HEK293 (cell line): ENCODE data around the gene CSNK1G1.

Experiments used
- CTCF ChIA-PET: fragments of 350-600 bp; formaldehyde crosslinking; extraction: SDS; loops from one replicate; lab custom pipeline; 2021; ENCODE audit warnings: antibody characterized with exemption; lab: Yijun Ruan, JAX
- POLR2A ChIA-PET: fragments of 300-600 bp; formaldehyde crosslinking; extraction: SDS; loops from one replicate; lab custom pipeline; 2020; ENCODE audit warnings: antibody characterized with exemption, inconsistent platforms; lab: Yijun Ruan, JAX
- H3K27ac ChIP-seq: fragments of 200-500 bp; sonication (Bioruptor generic); 2 replicates; pipeline ENCODE4 v1.5.1; 2014; ENCODE audit warnings: low read depth, low read length, control low read depth, inconsistent platforms; ENCODE audit errors: extremely low read depth
- H3K36me3 ChIP-seq, 2 experiments: fragments of 200-500 bp in 1 of 2; sonication (Bioruptor generic) in 1 of 2; 1 replicate in 1 of 2; 2 replicates in 1 of 2; pipeline ENCODE4 v1.5.1; 2014 to 2017; ENCODE audit warnings: inconsistent platforms in 2 of 2, low read length in 2 of 2; ENCODE audit not compliant: control insufficient read depth in 2 of 2, insufficient read depth in 1 of 2
- H3K4me1 ChIP-seq: fragments of 200-500 bp; sonication (Bioruptor generic); 2 replicates; pipeline ENCODE4 v1.5.1; 2014; ENCODE audit warnings: mild to moderate bottlenecking, low read length, inconsistent platforms; ENCODE audit not compliant: control insufficient read depth, insufficient read depth
- H3K4me3 ChIP-seq: 2 replicates; pipeline ENCODE4 v1.5.1; 2011; ENCODE audit warnings: low read depth, mild to moderate bottlenecking, control low read depth, low read length, moderate library complexity
- H3K9me3 ChIP-seq: fragments of 200-500 bp; sonication (Bioruptor generic); 2 replicates; pipeline ENCODE4 v1.5.1; 2014; ENCODE audit warnings: low read depth, low read length, inconsistent platforms; ENCODE audit not compliant: control insufficient read depth, insufficient read depth
- GLIS1 ChIP-seq: fragments of 450-650 bp; formaldehyde crosslinking; IDR thresholded peaks from 2 replicates; pipeline ENCODE4 v1.5.1; 2016; ENCODE audit warnings: missing biosample characterization, missing genetic modification characterization
- KLF7 ChIP-seq: fragments of 450-650 bp; formaldehyde crosslinking; IDR thresholded peaks from 2 replicates; pipeline ENCODE4 v1.5.1; 2016; ENCODE audit warnings: missing biosample characterization, missing genetic modification characterization, borderline replicate concordance
- RBAK ChIP-seq: fragments of 450-650 bp; formaldehyde crosslinking; IDR thresholded peaks from 2 replicates; pipeline ENCODE4 v1.5.1; 2016; ENCODE audit warnings: missing biosample characterization, missing genetic modification characterization
- SCRT1 ChIP-seq: fragments of 450-650 bp; formaldehyde crosslinking; IDR thresholded peaks from 2 replicates; pipeline ENCODE4 v1.5.1; 2016; ENCODE audit warnings: missing biosample characterization, missing genetic modification characterization, borderline replicate concordance
- ZFHX2 ChIP-seq: fragments of 450-650 bp; formaldehyde crosslinking; conservative IDR thresholded peaks from 2 replicates; pipeline ENCODE4 v1.5.1; 2016; ENCODE audit warnings: missing biosample characterization, missing genetic modification characterization
- ZNF133 ChIP-seq: fragments of 450-650 bp; formaldehyde crosslinking; IDR thresholded peaks from 2 replicates; pipeline ENCODE4 v1.5.1; 2016; ENCODE audit warnings: missing biosample characterization, missing genetic modification characterization
- ZNF155 ChIP-seq: fragments of 450-650 bp; formaldehyde crosslinking; IDR thresholded peaks from 2 replicates; pipeline ENCODE4 v1.5.1; 2016; ENCODE audit warnings: missing biosample characterization, missing genetic modification characterization
- ZNF202 ChIP-seq: fragments of 450-650 bp; formaldehyde crosslinking; IDR thresholded peaks from 2 replicates; pipeline ENCODE4 v1.5.1; 2016; ENCODE audit warnings: missing biosample characterization, missing genetic modification characterization, borderline replicate concordance
- ZSCAN30 ChIP-seq: fragments of 450-650 bp; IDR thresholded peaks from 2 replicates; pipeline ENCODE4 v1.5.1; 2018; ENCODE audit warnings: missing biosample characterization, mild to moderate bottlenecking, missing genetic modification characterization, moderate library complexity
- TF ChIP-seq, protein P1 (sequence below): fragments of 450-650 bp; formaldehyde crosslinking; IDR thresholded peaks from 2 replicates; pipeline ENCODE4 v1.5.1; 2016; ENCODE audit warnings: missing biosample characterization, missing genetic modification characterization
- TF ChIP-seq, protein P2 (sequence below): fragments of 450-650 bp; formaldehyde crosslinking; conservative IDR thresholded peaks from 2 replicates; pipeline ENCODE4 v1.5.1; 2016; ENCODE audit warnings: low read depth, missing biosample characterization, missing genetic modification characterization
- TF ChIP-seq, protein P3 (sequence below): fragments of 450-650 bp; formaldehyde crosslinking; IDR thresholded peaks from 2 replicates; pipeline ENCODE4 v1.5.1; 2017; ENCODE audit warnings: missing biosample characterization, missing genetic modification characterization
- TF ChIP-seq, protein P4 (sequence below): fragments of 450-650 bp; formaldehyde crosslinking; IDR thresholded peaks from 2 replicates; pipeline ENCODE4 v1.5.1; 2017; ENCODE audit warnings: missing biosample characterization, missing genetic modification characterization
- TF ChIP-seq, protein P5 (sequence below): fragments of 450-650 bp; formaldehyde crosslinking; IDR thresholded peaks from 2 replicates; pipeline ENCODE4 v1.5.1; 2016; ENCODE audit warnings: missing biosample characterization, missing genetic modification characterization
- TF ChIP-seq, protein P6 (sequence below): fragments of 450-650 bp; formaldehyde crosslinking; IDR thresholded peaks from 2 replicates; pipeline ENCODE4 v1.5.1; 2016; ENCODE audit warnings: missing biosample characterization, missing genetic modification characterization

CSNK1G1 gene

DNA sequence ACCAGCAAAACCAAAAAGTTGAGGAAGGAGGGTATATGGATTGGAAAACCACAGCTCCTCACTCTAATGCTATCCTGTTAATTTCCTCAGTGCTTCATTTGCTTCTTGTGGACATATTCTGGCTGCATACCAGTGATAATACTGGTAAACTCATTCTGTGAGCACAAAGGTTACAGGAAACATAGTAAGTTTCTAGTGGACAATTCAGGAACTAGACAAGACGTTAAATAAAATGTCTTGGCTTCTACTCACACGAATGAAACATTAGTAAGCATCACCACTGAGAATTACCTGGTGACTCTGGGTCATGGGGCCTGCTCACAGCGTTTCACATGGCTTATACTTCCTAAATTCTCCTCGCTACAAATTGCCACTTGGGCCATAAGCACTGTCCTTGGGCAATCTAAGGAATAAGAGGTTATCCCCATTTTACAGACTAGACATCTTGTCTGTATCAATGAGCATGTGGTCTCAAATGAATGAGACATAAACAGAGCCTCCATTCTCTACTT is 173.1 kb downstream of the CSNK1G1 start:
- TF ChIP-seq GLIS1 (tag by site-specific recombination) (no peak), ZSCAN30 (tag by site-specific recombination) (no peak), ZFHX2 (tag by site-specific recombination) (no peak), ZNF155 (tag by site-specific recombination) (no peak), SCRT1 (tag by site-specific recombination) (no peak), KLF7 (no peak), ZNF202 (no peak), RBAK (tag by site-specific recombination) (no peak), ZNF133 (tag by site-specific recombination) (no peak)
- TF ChIP-seq, protein P1, sequence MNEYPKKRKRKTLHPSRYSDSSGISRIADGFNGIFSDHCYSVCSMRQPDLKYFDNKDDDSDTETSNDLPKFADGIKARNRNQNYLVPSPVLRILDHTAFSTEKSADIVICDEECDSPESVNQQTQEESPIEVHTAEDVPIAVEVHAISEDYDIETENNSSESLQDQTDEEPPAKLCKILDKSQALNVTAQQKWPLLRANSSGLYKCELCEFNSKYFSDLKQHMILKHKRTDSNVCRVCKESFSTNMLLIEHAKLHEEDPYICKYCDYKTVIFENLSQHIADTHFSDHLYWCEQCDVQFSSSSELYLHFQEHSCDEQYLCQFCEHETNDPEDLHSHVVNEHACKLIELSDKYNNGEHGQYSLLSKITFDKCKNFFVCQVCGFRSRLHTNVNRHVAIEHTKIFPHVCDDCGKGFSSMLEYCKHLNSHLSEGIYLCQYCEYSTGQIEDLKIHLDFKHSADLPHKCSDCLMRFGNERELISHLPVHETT (tag by site-specific recombination), result no peak
- TF ChIP-seq, protein P2, sequence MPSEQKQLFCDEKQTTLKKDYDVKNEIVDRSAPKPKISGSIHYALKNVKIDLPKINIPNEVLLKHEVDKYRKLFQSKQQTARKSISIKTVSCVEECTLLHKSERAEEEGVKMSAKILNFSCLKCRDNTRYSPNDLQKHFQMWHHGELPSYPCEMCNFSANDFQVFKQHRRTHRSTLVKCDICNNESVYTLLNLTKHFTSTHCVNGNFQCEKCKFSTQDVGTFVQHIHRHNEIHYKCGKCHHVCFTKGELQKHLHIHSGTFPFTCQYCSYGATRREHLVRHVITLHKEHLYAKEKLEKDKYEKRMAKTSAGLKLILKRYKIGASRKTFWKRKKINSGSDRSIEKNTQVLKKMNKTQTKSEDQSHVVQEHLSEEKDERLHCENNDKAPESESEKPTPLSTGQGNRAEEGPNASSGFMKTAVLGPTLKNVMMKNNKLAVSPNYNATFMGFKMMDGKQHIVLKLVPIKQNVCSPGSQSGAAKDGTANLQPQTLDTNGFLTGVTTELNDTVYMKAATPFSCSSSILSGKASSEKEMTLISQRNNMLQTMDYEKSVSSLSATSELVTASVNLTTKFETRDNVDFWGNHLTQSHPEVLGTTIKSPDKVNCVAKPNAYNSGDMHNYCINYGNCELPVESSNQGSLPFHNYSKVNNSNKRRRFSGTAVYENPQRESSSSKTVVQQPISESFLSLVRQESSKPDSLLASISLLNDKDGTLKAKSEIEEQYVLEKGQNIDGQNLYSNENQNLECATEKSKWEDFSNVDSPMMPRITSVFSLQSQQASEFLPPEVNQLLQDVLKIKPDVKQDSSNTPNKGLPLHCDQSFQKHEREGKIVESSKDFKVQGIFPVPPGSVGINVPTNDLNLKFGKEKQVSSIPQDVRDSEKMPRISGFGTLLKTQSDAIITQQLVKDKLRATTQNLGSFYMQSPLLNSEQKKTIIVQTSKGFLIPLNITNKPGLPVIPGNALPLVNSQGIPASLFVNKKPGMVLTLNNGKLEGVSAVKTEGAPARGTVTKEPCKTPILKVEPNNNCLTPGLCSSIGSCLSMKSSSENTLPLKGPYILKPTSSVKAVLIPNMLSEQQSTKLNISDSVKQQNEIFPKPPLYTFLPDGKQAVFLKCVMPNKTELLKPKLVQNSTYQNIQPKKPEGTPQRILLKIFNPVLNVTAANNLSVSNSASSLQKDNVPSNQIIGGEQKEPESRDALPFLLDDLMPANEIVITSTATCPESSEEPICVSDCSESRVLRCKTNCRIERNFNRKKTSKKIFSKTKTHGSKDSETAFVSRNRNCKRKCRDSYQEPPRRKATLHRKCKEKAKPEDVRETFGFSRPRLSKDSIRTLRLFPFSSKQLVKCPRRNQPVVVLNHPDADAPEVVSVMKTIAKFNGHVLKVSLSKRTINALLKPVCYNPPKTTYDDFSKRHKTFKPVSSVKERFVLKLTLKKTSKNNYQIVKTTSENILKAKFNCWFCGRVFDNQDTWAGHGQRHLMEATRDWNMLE (tag by site-specific recombination), result no peak
- TF ChIP-seq, protein P3, sequence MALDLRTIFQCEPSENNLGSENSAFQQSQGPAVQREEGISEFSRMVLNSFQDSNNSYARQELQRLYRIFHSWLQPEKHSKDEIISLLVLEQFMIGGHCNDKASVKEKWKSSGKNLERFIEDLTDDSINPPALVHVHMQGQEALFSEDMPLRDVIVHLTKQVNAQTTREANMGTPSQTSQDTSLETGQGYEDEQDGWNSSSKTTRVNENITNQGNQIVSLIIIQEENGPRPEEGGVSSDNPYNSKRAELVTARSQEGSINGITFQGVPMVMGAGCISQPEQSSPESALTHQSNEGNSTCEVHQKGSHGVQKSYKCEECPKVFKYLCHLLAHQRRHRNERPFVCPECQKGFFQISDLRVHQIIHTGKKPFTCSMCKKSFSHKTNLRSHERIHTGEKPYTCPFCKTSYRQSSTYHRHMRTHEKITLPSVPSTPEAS (tag by site-specific recombination), result no peak
- TF ChIP-seq, protein P4, sequence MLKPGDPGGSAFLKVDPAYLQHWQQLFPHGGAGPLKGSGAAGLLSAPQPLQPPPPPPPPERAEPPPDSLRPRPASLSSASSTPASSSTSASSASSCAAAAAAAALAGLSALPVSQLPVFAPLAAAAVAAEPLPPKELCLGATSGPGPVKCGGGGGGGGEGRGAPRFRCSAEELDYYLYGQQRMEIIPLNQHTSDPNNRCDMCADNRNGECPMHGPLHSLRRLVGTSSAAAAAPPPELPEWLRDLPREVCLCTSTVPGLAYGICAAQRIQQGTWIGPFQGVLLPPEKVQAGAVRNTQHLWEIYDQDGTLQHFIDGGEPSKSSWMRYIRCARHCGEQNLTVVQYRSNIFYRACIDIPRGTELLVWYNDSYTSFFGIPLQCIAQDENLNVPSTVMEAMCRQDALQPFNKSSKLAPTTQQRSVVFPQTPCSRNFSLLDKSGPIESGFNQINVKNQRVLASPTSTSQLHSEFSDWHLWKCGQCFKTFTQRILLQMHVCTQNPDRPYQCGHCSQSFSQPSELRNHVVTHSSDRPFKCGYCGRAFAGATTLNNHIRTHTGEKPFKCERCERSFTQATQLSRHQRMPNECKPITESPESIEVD (tag by site-specific recombination), result no peak
- TF ChIP-seq, protein P5, sequence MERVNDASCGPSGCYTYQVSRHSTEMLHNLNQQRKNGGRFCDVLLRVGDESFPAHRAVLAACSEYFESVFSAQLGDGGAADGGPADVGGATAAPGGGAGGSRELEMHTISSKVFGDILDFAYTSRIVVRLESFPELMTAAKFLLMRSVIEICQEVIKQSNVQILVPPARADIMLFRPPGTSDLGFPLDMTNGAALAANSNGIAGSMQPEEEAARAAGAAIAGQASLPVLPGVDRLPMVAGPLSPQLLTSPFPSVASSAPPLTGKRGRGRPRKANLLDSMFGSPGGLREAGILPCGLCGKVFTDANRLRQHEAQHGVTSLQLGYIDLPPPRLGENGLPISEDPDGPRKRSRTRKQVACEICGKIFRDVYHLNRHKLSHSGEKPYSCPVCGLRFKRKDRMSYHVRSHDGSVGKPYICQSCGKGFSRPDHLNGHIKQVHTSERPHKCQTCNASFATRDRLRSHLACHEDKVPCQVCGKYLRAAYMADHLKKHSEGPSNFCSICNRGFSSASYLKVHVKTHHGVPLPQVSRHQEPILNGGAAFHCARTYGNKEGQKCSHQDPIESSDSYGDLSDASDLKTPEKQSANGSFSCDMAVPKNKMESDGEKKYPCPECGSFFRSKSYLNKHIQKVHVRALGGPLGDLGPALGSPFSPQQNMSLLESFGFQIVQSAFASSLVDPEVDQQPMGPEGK, result no peak
- TF ChIP-seq, protein P6, sequence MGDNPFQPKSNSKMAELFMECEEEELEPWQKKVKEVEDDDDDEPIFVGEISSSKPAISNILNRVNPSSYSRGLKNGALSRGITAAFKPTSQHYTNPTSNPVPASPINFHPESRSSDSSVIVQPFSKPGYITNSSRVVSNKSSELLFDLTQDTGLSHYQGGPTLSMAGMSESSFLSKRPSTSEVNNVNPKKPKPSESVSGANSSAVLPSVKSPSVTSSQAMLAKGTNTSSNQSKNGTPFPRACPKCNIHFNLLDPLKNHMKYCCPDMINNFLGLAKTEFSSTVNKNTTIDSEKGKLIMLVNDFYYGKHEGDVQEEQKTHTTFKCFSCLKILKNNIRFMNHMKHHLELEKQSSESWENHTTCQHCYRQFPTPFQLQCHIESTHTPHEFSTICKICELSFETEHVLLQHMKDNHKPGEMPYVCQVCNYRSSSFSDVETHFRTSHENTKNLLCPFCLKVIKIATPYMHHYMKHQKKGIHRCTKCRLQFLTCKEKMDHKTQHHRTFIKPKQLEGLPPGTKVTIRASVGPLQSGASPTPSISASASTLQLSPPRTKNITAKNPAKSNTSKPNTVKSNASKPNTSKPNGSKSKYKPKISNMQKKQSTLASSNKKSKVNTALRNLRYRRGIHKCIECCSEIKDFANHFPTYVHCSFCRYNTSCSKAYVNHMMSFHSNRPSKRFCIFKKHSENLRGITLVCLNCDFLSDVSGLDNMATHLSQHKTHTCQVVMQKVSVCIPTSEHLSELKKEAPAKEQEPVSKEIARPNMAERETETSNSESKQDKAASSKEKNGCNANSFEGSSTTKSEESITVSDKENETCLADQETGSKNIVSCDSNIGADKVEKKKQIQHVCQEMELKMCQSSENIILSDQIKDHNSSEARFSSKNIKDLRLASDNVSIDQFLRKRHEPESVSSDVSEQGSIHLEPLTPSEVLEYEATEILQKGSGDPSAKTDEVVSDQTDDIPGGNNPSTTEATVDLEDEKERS, result no peak
- POLR2A ChIA-PET, result no interaction called here
- Histone ChIP-seq H3K4me3 (no peak overlapping the region), H3K9me3 (no peaks in the 10 kb centered on the region), H3K4me1 (no peaks in the 10 kb centered on the region; the same call in 1 of the 2 replicates), H3K27ac (no peak overlapping the region), H3K36me3 (peaks cover 0 to 17% of the 10 kb centered on the region in 2 experiments; a peak in 2 of 3 replicates)
- CTCF ChIA-PET, result no interaction called here
